NCI-H2227 (cell line): ENCODE results near the gene NDUFA6.
"Not testable (repeated sequence)": the region's sequence is repeated elsewhere in the genome, so short reads cannot be mapped to it uniquely, and the experiment has no call there.

Source experiments
- DNase-seq: peaks from one replicate; lab custom pipeline; 2025; ENCODE audit not compliant: unreplicated experiment; lab: John Stamatoyannopoulos, UW

Gene NDUFA6

DNA sequence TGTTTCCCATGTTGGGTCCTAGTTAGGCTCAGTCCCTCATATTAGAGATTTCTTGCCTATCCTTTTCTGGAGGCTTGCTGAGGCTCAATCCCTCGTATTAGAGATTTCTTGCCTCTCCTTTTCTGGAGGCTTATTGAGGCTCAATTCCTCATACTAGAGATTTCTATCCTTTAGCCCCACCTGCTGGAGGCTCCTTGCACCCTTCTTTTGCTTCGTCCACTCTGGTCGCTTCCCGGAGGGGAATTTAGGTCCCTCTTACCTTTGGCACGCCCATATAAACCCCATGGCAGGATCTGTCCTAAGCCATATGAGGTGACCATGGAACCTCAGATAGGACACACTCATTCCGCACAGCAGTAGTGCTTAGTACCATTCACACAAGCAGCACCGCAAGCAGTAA lies 24.1 kb upstream of the NDUFA6 start:
- no peak for DNase-seq

DNA sequence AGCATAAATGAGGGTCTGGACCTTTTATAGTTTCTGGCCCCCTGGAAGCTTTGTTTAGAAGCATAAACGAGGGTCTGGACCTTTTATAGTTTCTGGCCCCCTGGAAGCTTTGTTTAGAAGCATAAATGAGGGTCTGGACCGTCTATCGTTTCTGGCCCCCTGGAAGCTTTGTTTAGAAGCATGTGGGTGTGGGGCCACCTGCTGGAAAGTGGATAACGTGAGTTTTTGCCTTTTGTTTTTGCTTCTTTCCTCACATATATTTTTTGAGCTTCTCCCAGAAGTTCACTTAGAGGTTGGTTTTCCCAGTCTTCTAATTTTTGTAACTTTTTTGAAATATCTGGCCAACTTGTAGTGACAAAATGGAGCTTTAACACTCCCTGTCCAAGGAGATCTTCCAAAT lies 22.2 kb upstream of the NDUFA6 start:
- DNase-seq = not testable (repeated sequence)

DNA sequence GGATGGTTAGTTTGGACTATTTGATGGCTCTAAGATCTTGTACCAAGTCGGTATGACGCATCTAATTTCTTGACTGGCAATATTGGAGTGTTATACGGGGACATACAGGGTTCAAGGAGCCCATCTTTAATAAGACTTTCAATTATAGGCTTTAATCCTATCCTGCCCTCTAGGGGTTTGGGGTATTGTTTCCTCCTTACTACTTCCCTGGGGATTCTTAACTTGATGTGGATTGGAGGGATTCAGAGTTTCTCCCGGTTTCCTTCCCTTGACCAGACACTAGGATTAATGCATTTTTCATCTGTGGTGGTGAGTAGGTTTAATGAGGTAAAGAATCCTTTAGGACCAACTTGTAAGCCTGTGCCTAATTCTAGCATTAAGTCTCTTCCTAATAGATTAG lies 21.2 kb upstream of the NDUFA6 start:
- no peak for DNase-seq

DNA sequence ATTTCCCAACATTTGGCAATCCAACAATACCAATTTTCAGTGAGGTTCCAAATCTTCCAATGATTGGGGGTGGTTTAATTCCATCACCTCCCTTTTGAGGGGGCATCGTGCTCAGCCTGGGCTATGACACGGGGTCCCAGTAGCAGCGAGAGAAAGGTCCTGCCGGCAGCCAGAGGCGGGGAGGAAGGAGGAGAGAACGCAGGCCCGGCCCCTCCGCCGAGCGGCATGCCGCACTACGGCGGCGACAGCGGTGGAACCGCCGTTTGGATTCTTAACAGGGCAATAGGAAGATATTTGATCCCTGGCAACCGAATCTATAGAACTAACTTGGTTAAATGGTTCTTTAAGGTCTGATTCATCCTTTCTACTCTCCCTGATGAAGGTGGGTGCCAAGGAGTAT lies 18.3 kb upstream of the NDUFA6 start:
- no peak for DNase-seq

DNA sequence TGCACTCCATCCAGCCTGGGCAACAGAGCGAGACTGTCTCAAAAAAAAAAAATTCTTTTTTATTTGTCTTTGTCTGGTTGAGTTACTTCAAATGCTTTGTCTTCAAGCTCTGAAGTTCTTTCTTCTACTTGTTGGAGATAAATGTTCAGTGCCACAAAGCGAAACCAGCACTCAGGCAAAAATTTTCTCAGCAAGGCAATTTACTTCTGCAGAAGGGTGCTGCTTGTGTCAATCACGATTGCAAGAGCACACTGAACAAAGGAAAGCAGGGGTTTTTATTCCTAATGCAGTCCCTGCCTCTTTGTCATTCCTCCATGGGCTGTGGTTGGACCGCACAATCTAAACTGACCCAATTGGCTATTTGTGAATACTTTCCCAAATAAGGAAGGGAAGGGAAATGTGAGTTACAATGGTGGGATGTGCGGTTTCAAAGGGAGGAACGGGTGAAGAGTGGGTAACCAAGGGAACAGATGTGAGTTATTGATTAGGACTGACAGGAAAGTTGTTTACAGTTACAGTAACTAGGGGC lies 13.8 kb upstream of the NDUFA6 start:
- DNase-seq = not testable (repeated sequence)

DNA sequence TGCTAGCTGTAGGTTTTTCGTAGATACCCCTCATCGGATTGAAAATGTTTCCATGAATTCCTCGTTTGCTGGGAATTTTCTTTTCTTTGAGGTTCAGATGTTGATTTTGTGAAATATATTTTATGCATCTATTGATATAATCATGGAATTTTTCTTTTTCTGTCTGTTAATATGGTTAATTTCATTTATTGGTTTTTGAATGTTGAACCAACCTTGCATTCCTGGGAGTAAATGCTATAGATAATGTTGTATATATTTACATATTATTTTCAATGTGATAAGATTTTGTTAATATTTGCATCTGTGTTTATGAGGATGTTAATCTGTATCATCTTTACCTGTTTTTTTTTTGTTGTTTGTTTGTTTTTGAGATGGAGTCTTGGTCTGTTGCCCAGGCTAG lies 10.6 kb upstream of the NDUFA6 start:
- no peak for DNase-seq

DNA sequence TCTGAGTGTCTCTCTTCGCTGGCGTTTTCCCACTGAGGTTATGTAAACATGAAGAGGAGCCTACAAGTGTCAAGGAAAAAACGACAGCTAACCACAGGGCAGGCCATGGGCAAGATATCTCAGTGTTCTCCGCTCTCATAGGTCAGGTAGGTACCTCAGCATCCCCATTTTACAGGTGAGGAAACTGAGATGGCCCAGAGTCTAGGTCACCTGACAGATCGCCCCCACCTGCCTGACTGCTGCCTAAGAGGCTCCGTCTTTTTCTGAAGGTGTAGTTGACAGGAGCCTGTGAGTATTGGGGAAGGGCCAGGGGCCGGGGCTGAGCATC lies 847 bp upstream of the NDUFA6 start:
- no peak for DNase-seq

DNA sequence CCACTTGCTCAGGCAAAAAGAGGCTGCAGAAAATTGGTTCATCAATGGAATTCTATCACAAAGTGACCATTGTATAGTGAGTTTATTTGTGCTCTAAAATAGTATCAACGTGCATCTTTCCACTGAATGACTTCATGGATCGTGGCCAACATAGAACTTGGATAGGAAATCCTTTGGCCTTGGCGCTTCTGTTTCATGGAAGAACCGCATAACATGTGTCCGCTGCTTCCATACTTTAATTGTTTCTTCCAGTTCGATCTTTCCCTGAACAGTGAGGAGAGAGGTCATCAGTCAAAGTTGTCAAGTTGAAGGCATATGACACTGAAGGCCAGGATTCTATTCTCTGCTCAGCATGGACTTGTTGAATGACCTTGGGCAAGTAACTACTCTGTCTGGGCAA lies 4.5 kb downstream of the NDUFA6 start:
- DNase-seq = no peak

DNA sequence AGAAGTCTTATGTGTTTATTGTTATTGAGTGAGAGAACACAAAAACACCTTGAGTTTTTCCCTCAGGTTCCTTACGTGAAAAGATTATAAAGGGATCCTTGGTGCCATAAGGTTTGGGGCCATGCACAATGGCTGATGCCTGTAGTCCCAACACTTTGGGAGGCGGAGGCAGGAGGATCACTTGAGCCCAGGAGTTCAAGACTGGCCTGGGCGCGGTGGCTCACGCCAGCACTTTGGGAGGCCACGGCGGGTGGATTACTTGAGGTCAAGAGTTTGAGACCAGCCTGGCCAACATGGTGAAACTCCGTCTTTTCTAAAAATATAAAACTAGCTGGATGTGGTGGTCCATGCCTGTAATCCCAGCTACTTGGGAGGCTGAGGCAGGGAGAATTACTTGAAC lies 5.7 kb downstream of the NDUFA6 start:
- no peak for DNase-seq

DNA sequence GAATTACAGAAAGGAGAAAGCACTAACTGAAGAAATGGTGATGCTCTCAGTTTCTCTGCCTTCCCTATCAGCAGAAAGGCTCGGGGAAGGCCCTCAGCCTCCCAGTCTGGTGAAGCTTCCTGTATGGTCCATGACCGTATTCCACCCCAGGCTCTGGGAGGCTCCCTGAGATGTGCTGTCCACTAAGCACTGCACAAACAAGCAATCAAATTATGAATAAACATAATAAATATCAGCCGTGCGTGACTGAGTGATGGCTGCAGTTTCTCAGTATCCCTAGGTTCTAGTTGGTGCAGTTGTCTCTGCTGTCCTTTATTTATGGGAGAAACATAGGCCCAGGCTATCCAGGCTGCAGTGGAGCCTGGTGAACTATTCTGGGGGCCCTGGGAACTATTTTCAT lies 7.5 kb downstream of the NDUFA6 start:
- no peak for DNase-seq

DNA sequence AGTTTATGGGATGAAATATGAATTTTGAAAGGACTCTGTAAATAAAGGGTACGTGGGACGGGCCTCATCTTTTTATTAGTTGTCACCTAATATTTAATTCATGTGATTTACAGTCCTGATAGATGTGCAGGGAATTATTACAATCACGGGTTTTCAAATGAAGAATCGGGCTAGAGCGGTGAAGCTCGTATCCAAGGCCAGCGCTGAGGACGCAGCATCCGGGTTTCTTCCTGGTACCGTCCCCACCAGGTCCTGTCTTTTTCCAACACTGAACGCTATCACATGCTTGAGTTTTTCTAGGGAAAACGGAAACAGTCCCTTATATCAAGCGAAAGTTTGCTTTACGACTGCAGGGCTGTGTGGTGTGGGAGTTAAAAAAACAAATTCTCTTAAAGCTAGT lies 10.3 kb downstream of the NDUFA6 start:
- peak; percentile 21 for DNase-seq

DNA sequence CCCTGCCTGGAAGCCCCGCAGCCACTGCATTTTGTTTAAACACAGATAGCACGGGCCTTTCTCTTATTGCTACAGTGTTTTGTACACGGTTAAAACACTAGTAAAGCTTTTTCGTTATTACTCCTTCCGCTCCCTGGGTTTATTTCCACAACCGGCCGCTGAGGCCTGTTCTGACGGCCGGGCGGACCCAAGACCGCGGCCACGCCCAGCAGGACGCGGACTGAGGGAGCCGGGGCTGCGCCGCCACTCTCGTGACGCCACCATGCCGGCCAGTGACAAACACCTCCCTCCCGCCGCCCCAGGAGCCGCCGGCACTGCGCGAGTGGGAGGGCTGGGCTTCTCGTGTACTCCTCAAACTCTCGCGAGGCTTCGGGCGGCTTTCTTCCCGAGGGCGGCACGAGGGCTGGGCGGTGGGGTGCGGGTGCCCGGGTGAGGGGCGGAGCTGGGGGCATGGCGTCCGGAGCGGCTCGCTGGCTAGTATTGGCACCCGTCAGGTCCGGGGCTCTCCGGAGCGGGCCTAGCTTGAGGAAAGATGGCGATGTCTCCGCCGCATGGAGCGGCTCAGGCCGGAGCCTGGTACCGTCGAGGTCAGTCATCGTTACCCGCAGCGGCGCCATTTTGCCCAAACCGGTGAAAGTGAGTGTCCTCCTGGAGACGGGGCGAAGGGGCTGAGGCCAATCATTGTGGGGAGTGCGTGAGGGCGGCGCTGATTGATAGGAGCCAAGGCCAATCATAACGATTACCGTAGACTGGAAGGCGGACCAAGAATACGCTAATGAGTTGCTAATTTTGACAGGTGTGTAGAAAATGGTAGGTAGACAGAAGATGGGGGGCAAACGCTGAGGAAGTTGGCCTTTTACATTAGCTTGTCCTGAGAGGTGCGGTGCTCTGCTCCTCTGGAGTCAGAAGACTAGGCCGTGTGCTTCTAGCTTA lies 11.0 kb downstream of the NDUFA6 start, which contains the start of gene SMDT1:
SMDT1 (plus strand) TSS at position 382 of the 933 bp plus-strand sequence; CDS start at position 451, 69 bp downstream.
- DNase-seq = peak; percentile 97

DNA sequence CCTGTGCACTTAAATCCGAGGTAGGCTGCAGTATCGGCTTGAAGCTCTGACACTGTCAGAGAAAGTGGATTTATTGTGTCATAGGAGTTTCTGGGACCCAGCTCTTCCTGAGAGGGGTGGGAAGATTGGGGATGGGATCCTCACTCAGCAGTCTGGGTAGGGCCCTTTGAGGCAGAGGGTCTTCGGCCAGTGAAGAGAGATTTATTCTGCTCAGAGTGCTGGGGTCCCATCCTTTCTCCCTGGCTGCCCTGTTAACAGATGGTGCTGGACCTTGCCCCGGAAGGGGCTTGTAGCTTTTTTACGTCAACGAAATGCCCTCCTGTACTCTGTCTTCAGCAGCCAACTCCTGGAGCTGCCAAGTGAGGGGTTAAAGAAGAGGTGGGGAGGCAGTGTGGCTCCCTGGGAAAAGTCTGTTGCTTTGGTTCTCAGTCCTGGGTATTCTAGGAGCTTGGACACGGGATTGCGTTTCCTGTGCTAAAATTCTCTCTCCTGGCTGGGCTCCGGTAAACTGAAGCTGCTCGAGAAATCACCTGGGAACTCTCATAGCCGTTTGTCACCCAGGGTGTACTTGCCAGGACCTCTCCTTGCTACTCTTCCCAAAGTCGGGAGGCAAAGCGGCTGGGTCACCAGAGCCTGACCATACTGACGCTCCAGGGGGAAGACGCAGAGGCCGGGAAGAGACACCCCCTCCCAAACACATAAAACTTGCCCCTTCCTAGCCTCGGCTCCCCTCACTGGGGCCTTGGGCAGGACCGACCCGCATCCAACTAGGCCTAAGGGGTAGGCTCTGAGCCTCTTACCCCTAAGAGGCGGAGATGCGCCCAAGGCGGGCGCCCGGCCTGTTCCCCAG lies 11.9 kb downstream of the NDUFA6 start:
- no peak for DNase-seq

DNA sequence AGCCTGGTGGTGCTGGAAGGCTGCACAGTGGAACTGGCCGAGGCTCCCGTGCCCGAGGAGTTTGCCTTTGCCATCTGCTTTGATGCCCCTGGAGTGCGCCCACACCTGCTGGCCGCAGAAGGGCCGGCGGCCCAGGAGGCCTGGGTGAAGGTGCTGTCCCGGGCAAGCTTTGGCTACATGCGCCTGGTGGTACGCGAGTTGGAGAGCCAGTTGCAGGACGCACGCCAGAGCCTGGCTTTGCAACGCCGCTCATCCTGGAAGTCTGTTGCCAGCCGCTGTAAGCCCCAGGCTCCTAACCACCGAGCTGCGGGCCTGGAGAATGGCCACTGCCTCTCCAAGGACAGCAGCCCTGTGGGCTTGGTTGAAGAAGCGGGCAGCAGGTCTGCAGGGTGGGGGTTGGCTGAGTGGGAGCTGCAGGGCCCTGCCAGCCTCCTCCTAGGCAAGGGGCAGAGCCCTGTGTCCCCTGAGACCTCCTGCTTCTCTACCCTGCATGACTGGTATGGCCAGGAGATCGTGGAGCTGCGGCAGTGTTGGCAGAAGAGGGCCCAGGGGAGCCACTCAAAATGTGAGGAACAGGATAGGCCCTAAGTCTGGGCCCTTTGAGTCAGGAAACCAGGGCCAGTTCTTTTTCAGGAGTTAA lies 13.0 kb downstream of the NDUFA6 start:
- no peak for DNase-seq

DNA sequence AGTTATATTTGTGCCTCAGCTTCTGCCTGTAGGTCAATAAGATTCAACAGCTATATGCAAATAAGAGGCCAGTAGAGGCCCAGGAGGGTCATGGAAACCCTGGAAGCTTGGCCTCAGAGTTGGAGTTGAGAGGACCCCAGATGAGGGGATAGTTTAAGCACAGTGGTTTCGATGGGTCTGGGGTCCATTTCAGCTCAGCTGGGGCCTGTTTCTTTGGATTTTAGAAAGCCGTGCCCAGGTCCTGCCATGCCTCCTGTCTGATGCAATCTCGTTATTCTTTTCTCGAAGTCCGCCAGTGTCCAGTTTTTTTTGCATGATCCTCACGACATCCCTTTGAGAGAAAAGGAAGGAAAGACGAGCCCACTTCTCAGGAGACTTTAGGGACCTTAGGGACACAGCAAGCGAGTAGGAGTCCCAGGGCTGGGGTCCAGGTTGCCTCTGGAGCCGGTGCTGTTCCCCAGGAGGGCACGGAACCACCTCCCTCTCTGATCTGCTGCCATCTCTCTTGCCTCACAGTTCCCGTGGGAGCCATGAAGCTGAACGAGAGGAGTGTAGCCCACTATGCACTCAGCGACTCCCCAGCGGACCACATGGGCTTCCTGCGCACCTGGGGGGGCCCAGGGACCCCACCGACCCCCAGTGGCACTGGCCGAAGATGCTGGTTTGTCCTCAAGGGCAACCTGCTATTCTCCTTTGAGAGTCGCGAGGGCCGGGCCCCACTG lies 13.6 kb downstream of the NDUFA6 start:
- no peak for DNase-seq

DNA sequence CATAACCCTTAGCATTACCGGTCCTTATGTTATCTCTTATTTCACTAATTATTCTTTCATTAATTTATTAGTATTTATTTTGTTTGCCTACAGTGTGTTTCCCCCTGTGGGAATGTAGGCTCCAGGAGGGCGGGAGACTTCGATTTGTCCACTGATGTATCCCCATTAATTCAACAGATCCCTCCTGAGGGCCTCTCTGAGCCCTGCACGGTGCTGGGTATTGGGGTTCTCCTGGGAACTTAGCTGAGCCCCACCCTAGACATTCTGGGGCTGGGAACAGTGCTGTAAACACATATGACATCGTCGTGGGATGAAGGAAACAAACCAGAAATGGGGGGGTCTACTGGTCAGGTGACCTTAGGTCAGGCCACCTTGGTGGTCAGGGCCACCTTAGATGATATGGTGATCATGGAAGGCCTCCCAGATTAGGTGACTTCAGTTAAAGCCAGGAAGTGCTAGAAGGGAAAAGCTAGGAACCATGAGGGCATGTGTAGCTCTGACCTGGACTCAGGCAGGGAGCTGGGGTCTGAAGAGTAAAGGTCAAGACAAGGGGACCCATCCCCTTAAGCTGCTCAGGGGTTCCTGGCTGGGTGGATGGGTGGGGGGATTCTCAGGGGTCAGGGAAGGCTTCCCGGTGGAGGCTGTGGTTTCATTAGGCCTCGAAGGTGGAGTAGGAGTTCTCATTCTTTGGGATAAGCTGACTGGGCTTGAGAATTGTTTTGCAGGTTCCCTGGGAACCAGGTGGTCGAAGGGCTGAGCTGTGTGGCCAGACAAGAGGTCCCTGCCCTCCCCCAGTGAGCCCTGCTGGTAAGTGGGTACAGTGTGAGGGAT lies 15.5 kb downstream of the NDUFA6 start:
- no peak for DNase-seq

DNA sequence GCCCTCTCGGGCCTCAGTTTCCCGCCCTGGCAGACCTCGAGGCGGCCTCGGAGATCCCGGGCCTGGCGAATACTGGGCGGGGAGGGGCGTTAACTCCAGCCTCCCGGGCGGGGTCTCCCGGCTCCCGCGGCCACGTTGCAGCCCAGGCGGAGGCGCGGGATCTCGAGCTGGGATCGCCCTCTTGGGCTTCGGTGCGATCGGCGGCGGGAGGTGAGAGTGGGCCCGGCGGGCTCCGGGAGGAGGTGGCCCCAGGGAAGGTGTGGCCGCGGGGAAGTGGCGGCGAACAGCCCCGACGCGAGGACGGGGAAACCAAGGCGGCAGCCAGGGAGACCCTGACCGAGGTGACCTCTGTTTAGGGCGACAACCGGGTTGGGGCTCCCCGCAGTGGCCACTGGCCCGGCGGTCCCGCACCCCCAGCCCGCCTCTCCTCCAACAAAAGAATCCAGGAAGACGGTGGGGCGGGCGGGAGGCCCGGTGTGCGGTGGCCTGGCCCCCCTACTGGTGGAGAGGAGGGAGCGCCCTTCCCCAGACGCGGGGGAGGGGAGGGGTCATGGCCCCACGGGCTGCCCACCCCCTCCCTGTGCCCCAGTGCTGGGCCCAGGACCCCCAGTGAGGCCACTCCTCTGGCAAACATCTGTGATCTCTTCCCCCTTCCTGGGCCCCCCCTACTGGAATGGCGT lies 16.3 kb downstream of the NDUFA6 start, which contains the start of gene PHETA2:
PHETA2 (plus strand) TSS at position 117 of the 680 bp plus-strand sequence. CDS start 3,046 bp downstream, outside the sequence.
- no peak for DNase-seq

DNA sequence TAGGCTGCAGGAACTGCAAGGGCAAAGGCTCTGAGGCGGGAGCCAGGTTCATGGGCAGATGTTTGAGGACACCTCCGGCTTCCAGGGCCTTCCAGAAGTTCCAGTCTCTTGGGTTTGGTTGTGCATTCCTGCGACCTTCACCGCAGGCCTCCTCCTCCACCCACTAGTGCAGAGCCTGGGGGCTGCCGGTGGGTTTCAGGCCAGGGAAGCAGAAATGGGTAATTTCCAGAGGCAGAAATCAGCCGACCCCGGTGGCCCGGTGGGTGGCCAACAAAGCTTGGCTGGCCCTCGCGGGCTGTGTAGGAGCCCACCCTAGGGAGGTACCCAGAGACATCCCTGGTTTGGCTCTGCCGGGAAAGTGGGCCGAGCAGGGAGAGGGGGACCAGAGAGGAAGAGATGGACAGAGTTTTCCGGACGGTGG lies 16.9 kb downstream of the NDUFA6 start:
- no peak for DNase-seq
